UCSD-AML1 (cell line): ENCODE results near the gene C1QTNF5.

Experiments
- DNase-seq: peaks from one replicate; lab custom pipeline; 2025; ENCODE audit not compliant: unreplicated experiment; lab: John Stamatoyannopoulos, UW

The C1QTNF5 gene

DNA sequence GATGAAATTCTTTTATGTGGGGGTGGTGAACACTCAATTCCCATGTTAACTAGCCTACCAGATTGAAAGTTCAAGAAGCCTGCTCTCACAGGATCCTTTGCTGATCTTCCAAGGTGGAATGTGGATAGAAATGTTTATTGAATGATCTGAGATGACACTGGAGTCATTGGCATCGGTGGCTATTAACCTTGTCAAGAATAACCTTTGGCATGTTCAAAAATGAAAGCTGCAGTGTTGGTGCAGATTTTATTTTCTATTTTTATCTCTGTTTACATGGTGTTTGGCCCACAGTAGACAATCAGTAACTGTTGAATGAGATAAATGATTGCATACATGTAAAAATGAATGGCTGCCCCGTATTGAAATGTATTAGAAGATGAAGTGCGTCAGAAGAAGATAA is 42.7 kb downstream of the C1QTNF5 start:
- DNase-seq: no peak

DNA sequence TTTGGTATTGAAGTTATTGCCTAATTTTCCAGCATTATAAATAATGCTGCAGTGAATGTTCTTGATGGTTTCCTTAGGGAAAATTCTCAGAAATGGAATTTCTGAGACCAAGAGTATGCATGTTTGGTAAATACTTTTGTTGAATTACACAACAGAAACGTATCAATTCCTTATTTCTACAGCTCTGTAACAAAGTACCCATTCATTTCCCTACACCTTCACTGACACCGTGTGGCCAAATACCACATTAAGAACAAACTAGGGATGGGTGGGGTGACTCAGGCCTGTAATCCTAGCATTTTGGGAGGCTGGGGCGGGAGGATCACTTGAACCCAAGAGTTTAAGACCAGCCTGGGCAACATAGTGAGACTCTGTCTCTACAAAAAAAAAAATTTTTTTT is 45.5 kb downstream of the C1QTNF5 start:
- no peak for DNase-seq

- no peak for DNase-seq
Measured at GRCh38 chr11:119293461-119293860, 47.2 kb downstream of the C1QTNF5 start.

DNA sequence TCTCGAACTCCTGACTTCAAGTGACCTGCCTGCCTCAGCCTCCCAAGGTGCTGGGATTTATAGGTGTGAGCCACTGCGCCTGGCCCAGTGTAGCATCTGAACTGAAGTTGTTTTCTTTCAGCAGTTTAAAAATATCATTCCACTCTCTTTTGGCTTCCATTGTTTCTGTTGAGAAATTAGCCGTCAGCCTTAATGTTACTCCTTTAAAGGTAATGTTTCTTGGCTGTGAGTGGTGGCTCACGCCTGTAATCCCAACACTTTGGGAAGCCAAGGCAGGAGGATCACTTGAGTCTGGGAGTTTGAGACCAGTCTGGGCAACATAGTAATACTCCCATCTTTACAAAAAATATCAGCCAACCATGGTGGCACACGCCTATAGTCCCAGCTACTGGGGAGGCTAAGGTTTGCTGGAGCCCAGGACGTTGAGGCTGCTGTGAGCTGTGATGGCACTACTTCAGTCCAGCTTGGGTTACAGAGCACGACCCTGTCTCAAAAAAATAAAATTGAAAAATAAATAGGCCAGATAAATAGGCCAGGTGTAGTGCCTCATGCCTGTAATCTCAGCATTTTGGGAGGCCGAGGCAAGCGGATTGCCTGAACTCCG is 49.7 kb downstream of the C1QTNF5 start:
- DNase-seq: no peak
